Heart left ventricle (tissue), 16 donors: ENCODE results near the gene IREB2. TPM values are rescaled to one million over a fixed set of nuclear protein-coding genes. Genes with fewer than 3 reads are reported as not detected.
A peak's percentile ranks its signal among the peaks of the same experiment; 100 is the strongest.
"Not testable (repeated sequence)": the region's sequence is repeated elsewhere in the genome, so short reads cannot be mapped to it uniquely, and the experiment has no call there.

Experiments
- ATAC-seq, 4 donors: fragments of 200-7000 bp; cut with Tn5 transposase; one replicate each; pipeline ENCODE4 v1.9.1; 2020 to 2022; ENCODE audit warnings: moderate library complexity in 4 of 4, mild to moderate bottlenecking in 3 of 4, moderate number of reproducible peaks in 1 of 4
- DNase-seq, 5 donors: peaks; one replicate each; pipeline ENCODE4 v3.0.0-alpha.2; 2020
- H3K27ac ChIP-seq, 12 donors: fragments of 200-600 bp; sonication (generic) in 4 of 12; one replicate each; pipeline versions ENCODE4 v1.5.0 to v1.8.0; 2016 to 2022; ENCODE audit warnings: mild to moderate bottlenecking in 2 of 12
- H3K27me3 ChIP-seq, 9 donors: fragments of 200-600 bp; sonication (generic) in 2 of 9; one replicate each; pipeline versions ENCODE4 v1.5.1 to v1.8.0; 2016 to 2022; ENCODE audit warnings: mild to moderate bottlenecking in 3 of 9
- H3K36me3 ChIP-seq, 9 donors: fragments of 200-600 bp; sonication (generic) in 2 of 9; one replicate each; pipeline versions ENCODE4 v1.5.0 to v1.8.0; 2018 to 2022; ENCODE audit warnings: mild to moderate bottlenecking in 2 of 9
- H3K4me1 ChIP-seq, 12 donors: fragments of 200-600 bp; sonication (generic) in 4 of 12; one replicate each; pipeline versions ENCODE4 v1.5.0 to v1.8.0; 2016 to 2022; ENCODE audit warnings: mild to moderate bottlenecking in 3 of 12
- H3K4me3 ChIP-seq, 12 donors: fragments of 200-600 bp; sonication (generic) in 4 of 12; one replicate each; pipeline versions ENCODE4 v1.5.0 to v1.8.0; 2017 to 2022; ENCODE audit warnings: mild to moderate bottlenecking in 9 of 12, moderate library complexity in 4 of 12
- H3K9me3 ChIP-seq, 12 donors: fragments of 200-600 bp; sonication (generic) in 4 of 12; one replicate each; pipeline versions ENCODE4 v1.5.0 to v1.8.0; 2016 to 2022; ENCODE audit warnings: mild to moderate bottlenecking in 1 of 12
- POLR2A ChIP-seq, 2 donors: fragments of 450-650 bp; IDR thresholded peaks; one replicate each; pipeline ENCODE4 v1.6.1; 2017; ENCODE audit warnings: antibody characterized with exemption in 2 of 2, mild to moderate bottlenecking in 2 of 2, moderate library complexity in 2 of 2
- WGBS, 4 donors: extraction: QIAGEN DNeasy Blood & Tissue Kit in 2 of 4; methylation state at CpG; one replicate each; pipeline versions ENCODE4 v1.1.5 to v1.1.7; 2013 to 2018; 5-methylcytosine and 5-hydroxymethylcytosine counted together
- intact Hi-C, 10 donors: fragments of 100-400 bp; cut with DNase I; formaldehyde crosslinking; loops; one replicate each; pipeline versions ENCODE4 v1.11.1 to v1.14.2; 2022
- polyA plus RNA-seq, 2 donors: library from polyadenylated mRNA; stranded (reverse); fragments of 200-250 nt; gene quantifications; one replicate each; pipeline ENCODE4 v1.2.3, GENCODE V29; 2013
- total RNA-seq, 9 donors: library from RNA; depleted of rRNA in 2 of 9; stranded (reverse); fragments of >200 nt in 2 of 9; fragmentation: NEBNext Ultra II Directional in 3 of 9; extraction: Animal tissue kit (Norgen Biotek cat#: 25700) in 3 of 9; gene quantifications; one replicate each; pipeline versions ENCODE4 v1.1.0 to v1.2.4, GENCODE V29; 2016 to 2023
- TF ChIP-seq, protein P1 (sequence below), 12 donors: fragments of 200-600 bp; sonication (generic) in 4 of 12; IDR thresholded peaks; one replicate each; pipeline versions ENCODE4 v1.5.0 to v1.8.0; 2018 to 2022; ENCODE audit warnings: antibody characterized with exemption in 12 of 12, mild to moderate bottlenecking in 5 of 12
- donor health status: ischemic (EF 13 %, LVEDD 7.1; RV severe dilation, severe dysfunction).
- donor health status: healthy with polysubstance abuse.
- donor health status: DM: no; HTN: yes; CAD: no.
- donor health status: DM: no; HTN: no; CAD: no.
- donor health status: ischemic (EF 25% LVEDD 6.9; RV normal size, moderate dysfunction).
- donor health status: ischemic (EF 25% LVEDD 5.7; RV mildly dilated, moderate dysfunction).
- donor health status: healthy.
- donor health status: DM: yes; HTN: yes; CAD: no.
- donor health status: ischemic (EF 35%, LVEDD 5.7; RV mildly dilated, moderate dysfunction).
- donor health status: nonischemic (EF 11% LVEDD 7.7; RV severe dilation, severe dysfunction).
- donor health status: DM: yes; HTN: yes; CAD: no.
- donor health status: PGD.
- donor health status: ischemic (EF 29% LVEDD 5.4; RV normal size, mild dysfunction).
- donor health status: nonischemic (EF 23%, LVEDD 6.1; RV moderate dilation, normal function).

The IREB2 gene
- total and polyA plus RNA-seq, 11 donors: 6.3 to 50.0 (median 29.5) TPM

DNA sequence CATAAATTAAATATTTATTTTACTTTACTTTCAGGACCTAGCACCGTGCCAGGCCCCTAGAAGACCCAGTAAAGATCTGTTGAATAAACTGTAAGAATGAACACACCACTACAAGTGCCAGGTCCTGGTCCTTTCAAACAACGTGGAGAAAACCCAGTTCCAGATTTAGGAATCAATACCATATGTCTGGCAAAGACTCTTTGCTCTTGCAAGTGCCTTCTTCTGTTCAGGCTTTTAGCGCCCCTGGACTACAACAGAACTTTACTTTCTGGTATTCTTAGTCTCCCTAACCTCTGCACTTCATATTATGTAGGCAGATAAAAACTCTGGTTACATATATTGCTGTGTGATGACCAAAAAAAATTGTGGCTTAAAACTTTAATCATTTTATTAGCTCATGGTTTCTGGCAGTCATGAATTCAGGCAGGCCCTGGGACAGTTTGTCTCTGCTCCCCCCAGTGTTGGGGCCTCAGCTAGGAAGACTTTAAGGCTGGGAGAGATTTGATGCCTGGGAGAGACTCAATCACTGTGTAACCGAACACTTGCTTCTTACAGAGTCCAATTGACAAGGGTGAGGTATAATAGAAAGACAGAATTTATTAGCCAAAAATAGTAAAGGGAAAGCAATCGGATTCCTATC is 99.4 kb downstream of the IREB2 start:
- Histone ChIP-seq H3K36me3 (peaks cover 0 to 13% (median 3%) of the 10 kb centered on the region in 9 donors), H3K27me3 (no peaks in the 10 kb centered on the region), H3K9me3 (no peaks in the 10 kb centered on the region), H3K27ac (peak overlapping the region; percentile 12 to 78 (median 48)), H3K4me1 (peaks cover 0 to 31% (median 15%) of the 10 kb centered on the region in 12 donors), H3K4me3 (no peak overlapping the region)
- intact Hi-C loops: no loop called here
- DNase-seq (no peak), ATAC-seq (peak in 2 of 4 donors; percentile 30 to 35)
- 62 to 70% (median 65%) methylated on average over 5 of the region's 5 CpGs for WGBS, 4 donors
- TF ChIP-seq, protein P1, sequence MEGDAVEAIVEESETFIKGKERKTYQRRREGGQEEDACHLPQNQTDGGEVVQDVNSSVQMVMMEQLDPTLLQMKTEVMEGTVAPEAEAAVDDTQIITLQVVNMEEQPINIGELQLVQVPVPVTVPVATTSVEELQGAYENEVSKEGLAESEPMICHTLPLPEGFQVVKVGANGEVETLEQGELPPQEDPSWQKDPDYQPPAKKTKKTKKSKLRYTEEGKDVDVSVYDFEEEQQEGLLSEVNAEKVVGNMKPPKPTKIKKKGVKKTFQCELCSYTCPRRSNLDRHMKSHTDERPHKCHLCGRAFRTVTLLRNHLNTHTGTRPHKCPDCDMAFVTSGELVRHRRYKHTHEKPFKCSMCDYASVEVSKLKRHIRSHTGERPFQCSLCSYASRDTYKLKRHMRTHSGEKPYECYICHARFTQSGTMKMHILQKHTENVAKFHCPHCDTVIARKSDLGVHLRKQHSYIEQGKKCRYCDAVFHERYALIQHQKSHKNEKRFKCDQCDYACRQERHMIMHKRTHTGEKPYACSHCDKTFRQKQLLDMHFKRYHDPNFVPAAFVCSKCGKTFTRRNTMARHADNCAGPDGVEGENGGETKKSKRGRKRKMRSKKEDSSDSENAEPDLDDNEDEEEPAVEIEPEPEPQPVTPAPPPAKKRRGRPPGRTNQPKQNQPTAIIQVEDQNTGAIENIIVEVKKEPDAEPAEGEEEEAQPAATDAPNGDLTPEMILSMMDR (IDR thresholded peaks at IDR 0.05): no peak
- no peak for TF ChIP-seq POLR2A (IDR thresholded peaks at IDR 0.05)

DNA sequence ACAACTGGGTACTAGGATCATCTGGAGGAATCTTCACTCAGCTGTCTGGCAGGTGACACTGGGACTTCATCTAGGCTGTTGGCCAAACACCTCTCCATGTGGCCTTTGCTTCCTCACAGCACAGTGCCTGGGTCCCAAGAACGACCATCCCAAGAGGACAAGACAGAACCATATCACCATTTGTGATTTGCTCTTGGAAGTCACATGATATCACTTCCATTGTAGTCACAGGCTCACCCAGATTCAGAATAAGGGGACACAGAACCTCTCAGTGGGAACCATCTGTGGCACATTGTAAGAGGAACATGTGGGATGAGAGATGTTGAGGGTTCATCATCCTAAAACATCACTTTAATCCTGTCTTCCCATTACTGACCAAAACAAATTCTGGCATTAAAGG is 100.3 kb downstream of the IREB2 start:
- 59 to 73% (median 67%) methylated on average over 1 of the region's 1 CpG for WGBS, 4 donors
- TF ChIP-seq POLR2A (IDR thresholded peaks at IDR 0.05): no peak
- TF ChIP-seq, protein P1 (IDR thresholded peaks at IDR 0.05): no peak
- Histone ChIP-seq H3K27ac (peak overlapping the region in 10 of 12 donors; percentile 12 to 78 (median 48)), H3K9me3 (no peaks in the 10 kb centered on the region), H3K36me3 (peaks cover 0 to 19% (median 13%) of the 10 kb centered on the region in 9 donors), H3K4me1 (peaks cover 0 to 40% (median 21%) of the 10 kb centered on the region in 12 donors), H3K27me3 (no peaks in the 10 kb centered on the region), H3K4me3 (no peak overlapping the region)
- no peak for DNase-seq
- intact Hi-C loops: no loop called here
- no peak for ATAC-seq

DNA sequence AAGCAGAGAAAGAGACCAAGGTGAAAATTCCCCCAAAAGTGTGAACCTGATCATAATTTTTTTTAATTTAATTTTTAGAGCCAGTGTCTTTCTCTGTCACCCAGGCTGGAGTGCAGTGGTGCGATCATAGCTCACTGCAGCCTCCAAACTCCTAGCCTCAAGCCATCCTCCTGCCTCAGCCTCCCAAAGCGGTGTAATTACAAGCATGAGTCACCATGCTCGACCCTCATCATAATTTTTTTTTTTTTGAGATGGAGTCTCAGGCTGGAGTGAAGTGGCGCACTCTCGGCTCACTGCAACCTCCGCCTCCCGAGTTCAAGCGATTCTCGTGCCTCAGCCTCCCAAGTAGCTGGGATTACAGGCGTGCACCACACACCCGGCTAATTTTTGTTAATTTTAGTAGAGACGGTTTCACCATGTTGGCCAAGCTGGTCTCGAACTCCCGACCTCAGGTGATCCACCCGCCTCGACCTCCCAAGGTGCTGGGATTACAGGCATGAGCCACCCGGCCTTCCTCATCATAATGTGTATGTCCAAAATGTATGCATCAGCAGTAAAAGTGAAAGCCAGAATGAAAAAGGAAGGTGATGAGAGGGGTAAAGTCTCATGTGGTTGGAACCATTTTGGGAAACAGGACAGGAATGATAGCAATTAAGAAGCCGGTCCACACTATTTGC is 101.6 kb downstream of the IREB2 start:
- intact Hi-C loops: loop anchor here in 1 of 10 donors (1.0 kb wide), 1 partner anchor 32 kb away; the partner anchor contains the start of gene HYKK
- 79 to 84% (median 83%) methylated on average over 18 of the region's 18 CpGs for WGBS, 4 donors
- H3K4me3 ChIP-seq: peak overlapping the region; percentile 61 to 95 (median 83)
- H3K4me1 ChIP-seq: peaks cover 0 to 40% (median 21%) of the 10 kb centered on the region in 12 donors
- ATAC-seq, H3K27me3 ChIP-seq, DNase-seq, H3K9me3 ChIP-seq: not testable (repeated sequence)
- H3K27ac ChIP-seq: peak overlapping the region; percentile 87 to 99 (median 98)
- peaks cover 0 to 29% (median 25%) of the 10 kb centered on the region in 9 donors for H3K36me3 ChIP-seq

DNA sequence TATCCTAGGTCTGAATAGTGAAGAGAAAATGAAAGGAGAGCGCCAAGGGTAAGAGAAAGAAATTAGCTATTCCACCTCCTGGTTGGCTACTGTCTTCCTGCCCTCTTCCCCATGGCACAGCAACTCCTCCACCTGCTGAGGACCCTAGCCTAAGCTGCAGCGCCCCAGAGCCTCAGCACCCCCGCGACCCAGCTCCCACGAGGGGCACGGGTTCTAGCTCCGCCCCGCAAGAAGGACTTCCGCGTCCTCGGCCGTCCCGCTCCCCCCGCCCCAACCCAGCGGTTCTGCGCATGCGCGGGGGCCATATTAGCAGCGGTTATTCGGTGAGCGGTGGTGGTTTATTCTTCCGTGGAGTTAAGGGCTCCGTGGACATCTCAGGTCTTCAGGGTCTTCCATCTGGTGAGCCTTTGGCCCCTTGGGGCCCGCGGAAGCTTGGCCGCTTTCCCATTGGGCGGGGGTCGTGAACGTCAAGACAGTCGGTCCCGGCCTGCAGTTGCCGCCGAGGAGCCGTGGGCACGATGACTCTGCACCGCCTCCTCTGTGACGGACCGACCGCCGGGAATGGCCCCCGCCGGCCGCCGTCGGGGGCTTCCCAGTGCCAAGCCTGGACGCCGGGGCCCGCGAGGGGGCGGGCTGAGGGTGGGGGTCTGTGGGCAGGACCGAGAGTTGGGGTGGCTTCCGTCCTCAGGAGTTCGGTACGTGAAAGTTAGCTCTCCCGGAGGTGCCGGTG is 102.3 kb downstream of the IREB2 start, which contains the start of gene PSMA4:
Gene PSMA4 (plus strand): TSS at position 304 of the 730 bp plus-strand sequence. CDS start 1,484 bp downstream, outside the sequence.
- intact Hi-C loops: loop anchor here in 1 of 10 donors (1.0 kb wide), 1 partner anchor 33 kb away; the partner anchor contains the start of gene HYKK
- Histone ChIP-seq H3K36me3 (peaks cover 0 to 37% (median 32%) of the 10 kb centered on the region in 9 donors), H3K4me1 (peaks cover 0 to 40% (median 21%) of the 10 kb centered on the region in 12 donors)

More for the DNA sequence above, 102.3 kb downstream of the IREB2 start, which contains the start of gene PSMA4:
- H3K27me3 ChIP-seq: no peaks in the 10 kb centered on the region
- ATAC-seq (peak; percentile 86 to 96 (median 94)), DNase-seq (peak; percentile 93 to 97 (median 94))
- H3K27ac ChIP-seq: peak within 1 kb of the TSS; percentile 87 to 99 (median 98)
- peak within 1 kb of the TSS; percentile 61 to 95 (median 83) for H3K4me3 ChIP-seq
- 0 to 1% (median 1%) methylated on average over 34 to 56 of the region's 56 CpGs for WGBS, 4 donors
- H3K9me3 ChIP-seq: no peaks in the 10 kb centered on the region
- peak in 1 of 2 donors; percentile 85 for TF ChIP-seq POLR2A (IDR thresholded peaks at IDR 0.05)
- TF ChIP-seq, protein P1 (IDR thresholded peaks at IDR 0.05): peak in 10 of 12 donors; percentile 23 to 65 (median 46)
